ENCODE data around the gene AKAP10. TPM values are rescaled to one million over a fixed set of nuclear protein-coding genes. Genes with fewer than 3 reads are reported as not detected.
"Not testable (repeated sequence)": the region's sequence is repeated elsewhere in the genome, so short reads cannot be mapped to it uniquely, and the experiment has no call there.

The AKAP10 gene
- total RNA-seq, 1 donor from 2014 or later, result 38.4 TPM

DNA sequence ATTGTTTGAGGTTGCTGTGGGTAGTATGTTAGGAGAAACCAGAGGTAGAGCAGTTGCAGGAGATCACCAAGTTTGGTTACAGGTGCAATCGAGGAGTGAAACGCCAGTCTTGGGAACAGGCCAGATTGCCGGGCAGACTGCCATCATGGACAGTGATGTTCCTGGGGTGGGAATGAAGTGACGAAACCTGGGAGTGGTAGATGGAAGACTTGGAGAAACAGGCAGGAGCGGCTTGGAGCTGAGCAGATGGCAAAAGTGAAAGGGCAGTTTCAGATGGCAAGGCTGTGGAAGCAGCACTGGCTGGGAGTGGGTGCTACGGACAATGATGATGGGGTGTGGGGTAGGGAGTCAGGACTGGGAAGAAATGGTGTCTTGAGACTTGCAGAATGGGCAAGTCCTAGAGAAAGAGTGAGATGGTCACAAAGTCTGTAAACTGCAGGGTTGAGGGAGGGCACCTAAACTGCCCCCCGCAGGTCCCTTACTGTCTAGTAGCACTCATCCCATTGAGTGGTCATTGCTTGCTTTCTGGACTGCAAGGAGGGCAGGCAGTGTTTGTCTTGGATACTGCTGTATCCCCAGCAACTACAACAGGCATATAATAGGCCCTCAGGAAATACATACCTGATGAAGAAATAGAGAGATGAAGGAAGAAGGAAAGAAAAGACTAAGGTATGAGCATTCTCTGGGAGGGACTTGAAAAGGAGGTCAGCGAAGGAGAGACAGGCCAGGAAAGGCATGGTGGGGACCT lies 80.4 kb downstream of the AKAP10 start:
- H3K27ac Mint-ChIP-seq, result no peak overlapping the region
- intact Hi-C loops (cut with micrococcal nuclease), result no loop called here
- no peak for DNase-seq (ENCODE audit: low spot score)
- no peak overlapping the region for H3K4me3 Mint-ChIP-seq (ENCODE audit: low read depth)
- no peaks in the 10 kb centered on the region for H3K4me1 Mint-ChIP-seq (ENCODE audit: low read depth)
- H3K36me3 Mint-ChIP-seq (ENCODE audit: low read depth), result peaks cover 12% of the 10 kb centered on the region
- H3K9me3 Mint-ChIP-seq, result no peaks in the 10 kb centered on the region
- no peaks in the 10 kb centered on the region for H3K27me3 Mint-ChIP-seq (ENCODE audit: low read depth)

DNA sequence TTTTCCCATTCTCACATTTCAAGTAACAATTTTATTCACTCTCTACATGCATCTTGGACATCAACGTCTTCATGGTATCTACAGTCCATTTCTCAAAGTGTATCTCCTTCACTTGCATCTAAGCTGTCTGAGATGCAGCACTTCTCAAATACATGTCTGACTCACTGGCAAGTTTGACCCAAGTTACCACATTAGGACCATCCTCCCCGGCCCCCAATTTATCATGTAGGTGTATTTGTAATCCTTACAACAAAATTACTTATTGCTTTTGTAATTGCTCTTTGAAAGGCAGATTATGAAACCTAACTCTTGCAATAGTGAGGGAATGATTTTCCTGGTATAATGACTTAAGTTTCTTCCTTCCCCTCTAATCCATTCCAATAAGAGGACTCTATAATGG lies 80.9 kb downstream of the AKAP10 start:
- Mint-ChIP-seq H3K4me3 (ENCODE audit: low read depth) (no peak overlapping the region), H3K9me3 (no peaks in the 10 kb centered on the region), H3K27ac (no peak overlapping the region), H3K36me3 (ENCODE audit: low read depth) (peaks cover 10% of the 10 kb centered on the region), H3K27me3 (ENCODE audit: low read depth) (no peaks in the 10 kb centered on the region), H3K4me1 (ENCODE audit: low read depth) (no peaks in the 10 kb centered on the region)
- intact Hi-C loops (cut with micrococcal nuclease), result no loop called here
- no peak for DNase-seq (ENCODE audit: low spot score)

DNA sequence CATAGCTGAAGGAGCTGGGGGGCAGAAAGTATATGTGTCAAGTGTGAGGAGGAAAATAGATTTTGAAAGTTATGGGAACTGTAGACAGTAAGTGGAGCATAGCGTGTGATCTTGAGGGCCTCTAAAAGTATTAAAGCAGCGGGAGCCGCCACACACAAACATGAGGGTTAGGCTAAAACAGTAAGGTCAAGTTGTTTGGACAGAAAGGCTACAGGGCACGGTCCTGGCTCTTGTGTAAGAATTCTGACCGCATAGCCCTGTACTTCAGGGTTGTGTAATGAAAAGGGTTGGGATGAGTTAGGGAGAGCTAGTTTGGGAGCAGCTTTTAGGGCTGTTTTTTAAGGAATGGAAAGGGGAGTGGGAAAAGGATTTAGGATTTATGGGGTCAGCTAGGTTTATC lies 87.1 kb downstream of the AKAP10 start:
- H3K27ac Mint-ChIP-seq; H3K4me3 Mint-ChIP-seq (ENCODE audit: low read depth); H3K4me1 Mint-ChIP-seq (ENCODE audit: low read depth); intact Hi-C loops (cut with micrococcal nuclease); H3K9me3 Mint-ChIP-seq; H3K27me3 Mint-ChIP-seq (ENCODE audit: low read depth); H3K36me3 Mint-ChIP-seq (ENCODE audit: low read depth); DNase-seq (ENCODE audit: low spot score): not testable (repeated sequence)

DNA sequence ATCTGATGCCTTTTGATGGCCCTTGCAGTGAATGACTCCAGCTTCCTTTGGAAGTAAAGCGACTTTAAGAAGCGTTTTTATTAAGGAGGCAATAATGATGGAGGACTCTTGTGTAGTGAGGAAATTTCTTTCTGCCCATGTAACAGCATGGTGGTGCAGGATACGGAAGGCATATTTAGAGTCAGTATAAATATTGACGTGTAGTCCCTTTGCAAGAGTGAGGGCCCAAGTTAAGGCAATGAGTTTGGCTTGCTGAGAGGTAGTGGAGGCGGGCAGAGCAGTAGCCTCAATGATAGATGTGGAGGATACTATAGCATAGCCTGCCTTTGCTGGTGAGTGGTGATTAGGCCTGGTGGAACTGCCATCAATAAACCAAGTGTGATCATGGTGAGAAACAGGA lies 87.6 kb downstream of the AKAP10 start:
- H3K27ac Mint-ChIP-seq; H3K27me3 Mint-ChIP-seq (ENCODE audit: low read depth); H3K4me1 Mint-ChIP-seq (ENCODE audit: low read depth); H3K36me3 Mint-ChIP-seq (ENCODE audit: low read depth); intact Hi-C loops (cut with micrococcal nuclease); DNase-seq (ENCODE audit: low spot score); H3K4me3 Mint-ChIP-seq (ENCODE audit: low read depth); H3K9me3 Mint-ChIP-seq: not testable (repeated sequence)

DNA sequence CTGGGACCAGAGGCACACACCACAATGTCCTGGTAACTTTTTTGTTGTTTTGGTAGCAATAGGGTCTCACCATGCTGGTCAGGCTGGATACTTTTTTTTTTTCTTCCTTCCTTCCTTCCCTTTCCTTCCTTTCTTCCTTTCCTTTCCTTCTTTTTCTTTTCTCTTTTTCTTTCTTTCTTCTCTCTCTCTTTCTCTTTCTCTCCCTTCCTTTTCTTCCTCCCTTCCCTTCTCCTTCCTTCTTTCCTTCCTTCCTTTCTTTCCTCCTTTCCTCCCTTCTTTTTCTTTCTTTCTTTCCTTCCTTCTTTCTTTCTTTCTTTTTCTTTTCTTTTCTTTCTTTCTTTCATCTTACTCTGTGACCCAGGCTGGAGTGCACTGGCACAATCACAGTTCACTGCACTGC lies 91.5 kb downstream of the AKAP10 start:
- intact Hi-C loops (cut with micrococcal nuclease), result no loop called here
- no peaks in the 10 kb centered on the region for H3K27me3 Mint-ChIP-seq (ENCODE audit: low read depth)
- H3K9me3 Mint-ChIP-seq, result no peaks in the 10 kb centered on the region
- H3K4me1 Mint-ChIP-seq (ENCODE audit: low read depth), result no peaks in the 10 kb centered on the region
- no peak overlapping the region for H3K4me3 Mint-ChIP-seq (ENCODE audit: low read depth)
- no peaks in the 10 kb centered on the region for H3K36me3 Mint-ChIP-seq (ENCODE audit: low read depth)
- DNase-seq (ENCODE audit: low spot score), result no peak
- H3K27ac Mint-ChIP-seq, result no peak overlapping the region

DNA sequence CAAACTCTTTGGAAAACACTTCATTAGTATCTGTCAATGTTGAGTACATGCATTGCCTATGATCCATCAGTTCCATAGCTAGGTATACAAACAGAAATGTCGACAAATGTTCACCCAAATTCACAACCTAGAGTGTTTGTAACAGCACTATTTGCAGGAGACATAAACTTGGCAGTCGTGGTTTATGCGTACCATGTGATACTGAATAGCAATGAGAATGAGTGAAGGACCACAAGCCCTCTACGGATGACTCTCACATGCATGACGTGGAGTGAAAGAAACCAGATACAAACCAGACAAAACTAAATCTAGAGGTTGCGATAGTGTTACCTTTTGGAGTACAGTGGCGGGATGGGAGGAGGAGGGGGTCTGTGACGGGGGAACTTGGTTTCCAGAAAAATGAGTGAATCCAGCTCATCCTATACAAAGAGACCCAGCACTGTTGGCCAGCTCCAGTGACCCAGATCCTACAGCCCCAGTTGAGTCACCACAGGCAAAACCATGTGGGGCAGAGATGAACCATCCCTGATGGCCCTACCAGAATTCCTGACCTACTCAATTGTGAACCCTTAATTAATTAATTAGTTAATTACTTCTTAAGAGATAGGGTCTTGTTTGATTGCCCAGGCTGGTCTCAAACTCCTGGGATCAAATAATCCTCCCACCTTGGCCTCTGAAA lies 94.0 kb downstream of the AKAP10 start:
- Mint-ChIP-seq H3K36me3 (ENCODE audit: low read depth) (no peaks in the 10 kb centered on the region), H3K9me3 (no peaks in the 10 kb centered on the region), H3K4me3 (ENCODE audit: low read depth) (no peak overlapping the region), H3K27ac (no peak overlapping the region), H3K4me1 (ENCODE audit: low read depth) (no peaks in the 10 kb centered on the region), H3K27me3 (ENCODE audit: low read depth) (peaks cover 7% of the 10 kb centered on the region)
- intact Hi-C loops (cut with micrococcal nuclease), result no loop called here
- DNase-seq (ENCODE audit: low spot score), result no peak

DNA sequence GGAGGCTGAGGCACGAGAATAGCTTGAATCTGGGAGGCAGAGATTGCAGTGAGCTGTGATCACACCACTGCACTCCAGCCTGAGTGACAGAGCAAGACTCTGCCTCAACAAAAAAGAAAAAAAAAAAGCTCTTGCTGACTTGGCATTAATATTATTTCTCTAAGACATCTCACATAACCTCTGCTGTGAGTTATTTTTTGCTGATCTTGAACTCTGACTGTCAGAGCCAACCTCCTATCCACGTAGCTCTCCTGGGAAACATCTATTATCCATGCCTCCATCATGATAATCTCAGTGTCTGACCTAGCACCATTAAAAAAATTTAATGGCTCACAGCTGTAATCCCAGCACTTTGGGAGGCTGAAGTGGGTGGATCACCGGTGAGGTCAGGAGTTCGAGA lies 97.2 kb downstream of the AKAP10 start:
- Mint-ChIP-seq H3K4me3 (ENCODE audit: low read depth) (no peak overlapping the region), H3K27me3 (ENCODE audit: low read depth) (peaks cover 7% of the 10 kb centered on the region), H3K27ac (no peak overlapping the region), H3K4me1 (ENCODE audit: low read depth) (peaks cover 16% of the 10 kb centered on the region), H3K36me3 (ENCODE audit: low read depth) (no peaks in the 10 kb centered on the region), H3K9me3 (no peaks in the 10 kb centered on the region)
- DNase-seq (ENCODE audit: low spot score), result no peak
- intact Hi-C loops (cut with micrococcal nuclease), result no loop called here

DNA sequence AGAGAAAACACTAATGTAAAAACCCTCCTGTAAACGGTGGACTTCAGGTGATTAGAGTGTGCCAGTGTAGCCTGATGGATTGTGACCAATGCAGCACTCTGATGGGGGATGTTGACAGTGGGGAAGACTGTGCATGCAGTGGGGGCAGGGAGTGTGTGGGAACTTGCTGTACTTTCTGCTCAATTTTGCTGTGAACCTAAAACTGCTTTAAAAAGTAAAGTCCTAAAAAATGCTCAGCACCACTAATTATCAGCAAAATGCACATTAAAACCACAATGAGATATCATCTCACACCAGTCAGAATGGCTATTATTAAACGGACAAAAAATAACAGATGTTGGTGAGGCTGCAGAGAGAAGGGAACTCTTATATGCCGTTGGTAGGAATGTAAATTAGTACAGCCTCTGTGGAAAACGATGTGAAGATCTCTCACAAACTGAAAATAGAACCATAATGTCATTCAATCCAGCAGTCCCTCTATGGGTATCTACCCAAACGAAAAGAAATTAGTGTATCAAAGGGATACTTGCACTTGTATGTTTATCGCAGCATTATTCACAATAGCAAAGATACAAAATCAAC lies 100.2 kb downstream of the AKAP10 start:
- Mint-ChIP-seq H3K4me1 (ENCODE audit: low read depth) (peaks cover 16% of the 10 kb centered on the region), H3K27ac (no peak overlapping the region)
- intact Hi-C loops (cut with micrococcal nuclease), result no loop called here

DNA sequence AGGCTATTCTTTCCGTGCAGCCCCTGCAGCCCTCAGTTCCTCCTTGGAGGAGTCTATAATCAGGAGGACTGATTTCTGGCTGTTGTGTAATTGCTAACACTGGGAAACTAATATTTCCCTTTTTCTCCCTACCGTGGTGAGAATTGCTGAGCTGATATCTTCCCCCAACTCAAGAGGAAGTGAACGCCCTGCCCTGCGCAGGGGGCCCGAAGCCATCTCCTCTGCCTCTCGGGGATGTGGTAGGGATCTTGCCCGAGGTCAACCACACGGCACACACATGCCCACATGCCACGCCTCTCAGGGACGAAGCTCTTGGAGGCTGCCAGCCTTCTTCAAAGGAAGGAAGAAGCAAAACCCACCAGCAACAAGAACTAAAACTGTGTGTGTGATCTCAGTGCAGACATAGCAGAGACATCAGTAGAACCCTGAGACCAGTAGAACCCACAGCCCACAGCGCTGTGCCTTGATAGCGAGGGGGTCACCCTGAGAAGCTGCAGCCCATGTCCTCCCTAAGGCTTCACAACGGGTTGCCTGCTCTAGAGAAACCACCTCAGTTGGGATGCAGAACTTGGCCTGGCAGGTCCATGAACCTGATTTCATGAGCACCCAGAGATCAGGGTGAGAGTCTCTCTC lies 101.0 kb downstream of the AKAP10 start:
- DNase-seq (ENCODE audit: low spot score), result peak; percentile 34
- H3K27me3 Mint-ChIP-seq (ENCODE audit: low read depth), result peaks cover 7% of the 10 kb centered on the region
- intact Hi-C loops (cut with micrococcal nuclease), result no loop called here
- peak overlapping the region; percentile 43 for H3K4me3 Mint-ChIP-seq (ENCODE audit: low read depth)
- no peaks in the 10 kb centered on the region for H3K9me3 Mint-ChIP-seq
- no peak overlapping the region for H3K27ac Mint-ChIP-seq
- H3K36me3 Mint-ChIP-seq (ENCODE audit: low read depth), result no peaks in the 10 kb centered on the region
- peaks cover 16% of the 10 kb centered on the region for H3K4me1 Mint-ChIP-seq (ENCODE audit: low read depth)

More for the DNA sequence above, 100.2 kb downstream of the AKAP10 start:
- H3K36me3 Mint-ChIP-seq (ENCODE audit: low read depth), result no peaks in the 10 kb centered on the region
- no peak for DNase-seq (ENCODE audit: low spot score)
- no peak overlapping the region for H3K4me3 Mint-ChIP-seq (ENCODE audit: low read depth)
- H3K27me3 Mint-ChIP-seq (ENCODE audit: low read depth), result peaks cover 7% of the 10 kb centered on the region
- H3K9me3 Mint-ChIP-seq, result no peaks in the 10 kb centered on the region

DNA sequence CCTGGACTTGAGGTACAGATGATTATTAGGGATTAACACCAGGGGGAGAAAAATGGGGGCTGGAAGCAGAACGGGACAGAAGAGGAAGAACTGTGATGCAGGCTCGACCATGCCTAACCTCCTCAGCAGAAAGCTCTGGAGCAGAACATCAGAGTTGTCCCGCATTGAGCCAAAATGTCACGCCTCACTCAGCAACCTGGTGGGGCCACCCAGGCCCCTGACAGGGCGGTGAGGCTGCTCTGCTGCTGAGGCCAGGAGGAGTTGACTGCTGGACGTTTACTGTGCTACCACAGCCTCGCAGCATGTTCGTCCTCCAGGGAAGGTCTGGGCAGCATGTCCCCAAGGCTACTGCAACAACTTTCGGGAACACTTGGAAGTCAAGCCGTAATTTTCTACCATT lies 103.4 kb downstream of the AKAP10 start:
- Mint-ChIP-seq H3K9me3 (no peaks in the 10 kb centered on the region), H3K27ac (no peak overlapping the region), H3K27me3 (ENCODE audit: low read depth) (peaks cover 3% of the 10 kb centered on the region), H3K4me1 (ENCODE audit: low read depth) (peaks cover 16% of the 10 kb centered on the region), H3K36me3 (ENCODE audit: low read depth) (no peaks in the 10 kb centered on the region), H3K4me3 (ENCODE audit: low read depth) (no peak overlapping the region)
- intact Hi-C loops (cut with micrococcal nuclease), result no loop called here
- no peak for DNase-seq (ENCODE audit: low spot score)

DNA sequence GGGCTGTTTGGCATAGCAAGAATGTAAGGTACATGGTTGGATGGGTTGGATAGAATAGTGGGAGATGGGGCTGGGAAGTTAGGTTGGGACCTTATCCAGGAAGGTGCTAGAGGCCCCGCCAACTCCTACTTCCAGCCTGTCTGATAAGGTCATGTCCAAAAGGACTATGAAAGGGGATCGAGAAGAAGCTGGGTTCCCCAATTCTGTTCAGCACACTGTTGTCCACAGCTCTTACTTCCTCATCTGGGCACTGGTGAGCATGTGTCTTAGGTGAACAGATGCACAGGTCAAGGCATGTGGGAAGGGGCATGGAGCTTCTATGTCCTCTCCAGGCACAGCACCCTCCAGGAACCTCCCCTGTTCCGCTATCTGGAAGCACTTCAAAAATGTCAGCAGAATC lies 104.3 kb downstream of the AKAP10 start:
- H3K27ac Mint-ChIP-seq, result no peak overlapping the region
- intact Hi-C loops (cut with micrococcal nuclease), result no loop called here
- H3K36me3 Mint-ChIP-seq (ENCODE audit: low read depth), result no peaks in the 10 kb centered on the region
- no peak overlapping the region for H3K4me3 Mint-ChIP-seq (ENCODE audit: low read depth)
- no peaks in the 10 kb centered on the region for H3K27me3 Mint-ChIP-seq (ENCODE audit: low read depth)
- H3K9me3 Mint-ChIP-seq, result no peaks in the 10 kb centered on the region
- no peak for DNase-seq (ENCODE audit: low spot score)
- peaks cover 18% of the 10 kb centered on the region for H3K4me1 Mint-ChIP-seq (ENCODE audit: low read depth)

DNA sequence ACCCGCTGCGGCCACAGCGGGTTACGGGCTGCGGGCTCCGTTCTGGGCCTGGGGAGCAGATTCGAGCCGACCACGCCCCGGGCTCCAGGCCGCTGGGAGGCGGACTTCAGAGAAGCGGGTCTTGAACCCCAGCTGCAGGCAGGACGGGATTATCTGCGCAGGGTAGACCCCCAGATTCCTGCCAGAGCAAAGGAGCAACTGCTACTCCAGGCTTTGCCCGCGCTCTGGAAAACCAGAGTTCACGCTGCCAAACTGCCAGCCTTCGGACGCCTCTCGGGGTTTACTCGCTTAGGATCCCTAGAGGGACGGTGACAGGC lies 109.6 kb downstream of the AKAP10 start:
- Mint-ChIP-seq H3K27ac (no peak overlapping the region), H3K4me3 (ENCODE audit: low read depth) (peak overlapping the region; percentile 64), H3K4me1 (ENCODE audit: low read depth) (peaks cover 15% of the 10 kb centered on the region), H3K9me3 (no peaks in the 10 kb centered on the region), H3K27me3 (ENCODE audit: low read depth) (no peaks in the 10 kb centered on the region), H3K36me3 (ENCODE audit: low read depth) (peaks cover 10% of the 10 kb centered on the region)
- intact Hi-C loops (cut with micrococcal nuclease), result no loop called here
- no peak for DNase-seq (ENCODE audit: low spot score)

Measured in activated T-helper 2 cell treated with anti-CD3 and anti-CD28 coated beads, Interferon-gamma antibody, Interleukin-2, Interleukin-4, amounts not matched to agents 10 μg/mL and 5 μg/mL and 100 μg/mL, durations not matched to agents 14 hours and 24 hours and 36 hours (primary cell).